ENCODE measurements around the gene MRO. TPM values are rescaled to one million over a fixed set of nuclear protein-coding genes. Genes with fewer than 3 reads are reported as not detected.

MRO gene
- total RNA-seq, 2 experiments from 2014 or later: not detected

- H3K4me3 Mint-ChIP-seq: no peak overlapping the region
- H3K27me3 Mint-ChIP-seq (ENCODE audit: low read depth): peaks cover 30% of the 10 kb centered on the region
- no peak for DNase-seq
- no peaks in the 10 kb centered on the region for H3K4me1 Mint-ChIP-seq (ENCODE audit: low read depth)
- intact Hi-C loops (cut with micrococcal nuclease): no loop called here
- CTCF ChIA-PET: no interaction called here
- no peaks in the 10 kb centered on the region for H3K9me3 Mint-ChIP-seq
- no peak overlapping the region for H3K27ac Mint-ChIP-seq
- H3K36me3 Mint-ChIP-seq (ENCODE audit: low read depth): no peaks in the 10 kb centered on the region
Observed at GRCh38 chr18:50748243-50749229, 71.3 kb downstream of the MRO start.

- no peak overlapping the region for H3K4me3 Mint-ChIP-seq
- intact Hi-C loops (cut with micrococcal nuclease): no loop called here
- H3K9me3 Mint-ChIP-seq: no peaks in the 10 kb centered on the region
- no peak for DNase-seq
- peaks cover 32% of the 10 kb centered on the region for H3K27me3 Mint-ChIP-seq (ENCODE audit: low read depth)
- CTCF ChIA-PET: no interaction called here
- no peak overlapping the region for H3K27ac Mint-ChIP-seq
- H3K36me3 Mint-ChIP-seq (ENCODE audit: low read depth): no peaks in the 10 kb centered on the region
- no peaks in the 10 kb centered on the region for H3K4me1 Mint-ChIP-seq (ENCODE audit: low read depth)
Observed at GRCh38 chr18:50747849-50748242, 72.0 kb downstream of the MRO start.

- no peaks in the 10 kb centered on the region for H3K9me3 Mint-ChIP-seq
- CTCF ChIA-PET: no interaction called here
- peaks cover 24% of the 10 kb centered on the region for H3K27me3 Mint-ChIP-seq (ENCODE audit: low read depth)
- no peaks in the 10 kb centered on the region for H3K4me1 Mint-ChIP-seq (ENCODE audit: low read depth)
- no peak overlapping the region for H3K4me3 Mint-ChIP-seq
- intact Hi-C loops (cut with micrococcal nuclease): no loop called here
- no peaks in the 10 kb centered on the region for H3K36me3 Mint-ChIP-seq (ENCODE audit: low read depth)
- no peak for DNase-seq
- no peak overlapping the region for H3K27ac Mint-ChIP-seq
Observed at GRCh38 chr18:50745945-50746344, 73.9 kb downstream of the MRO start.

Other genes starting within 250 kb of the MRO start
- gene ME2, start 59.1 kb upstream of the MRO start, total RNA-seq: 100 to 1,000 TPM; 137 to 146 TPM
- 1 to 10 TPM; 2.7 to 4.0 TPM for gene ELAC1, start 148.0 kb upstream of the MRO start, total RNA-seq
- 10 to 100 TPM; 72.0 to 75.1 TPM for gene SMAD4, start 210.2 kb upstream of the MRO start, total RNA-seq